Measurements from ENCODE around the gene IL12B. TPM values are rescaled to one million over a fixed set of nuclear protein-coding genes. Genes with fewer than 3 reads are reported as not detected.
"Not testable (repeated sequence)": the region's sequence is repeated elsewhere in the genome, so short reads cannot be mapped to it uniquely, and the experiment has no call there.

IL12B gene
- polyA plus RNA-seq (2012; ENCODE audit: low read depth, missing spikeins): 0.04 TPM

DNA sequence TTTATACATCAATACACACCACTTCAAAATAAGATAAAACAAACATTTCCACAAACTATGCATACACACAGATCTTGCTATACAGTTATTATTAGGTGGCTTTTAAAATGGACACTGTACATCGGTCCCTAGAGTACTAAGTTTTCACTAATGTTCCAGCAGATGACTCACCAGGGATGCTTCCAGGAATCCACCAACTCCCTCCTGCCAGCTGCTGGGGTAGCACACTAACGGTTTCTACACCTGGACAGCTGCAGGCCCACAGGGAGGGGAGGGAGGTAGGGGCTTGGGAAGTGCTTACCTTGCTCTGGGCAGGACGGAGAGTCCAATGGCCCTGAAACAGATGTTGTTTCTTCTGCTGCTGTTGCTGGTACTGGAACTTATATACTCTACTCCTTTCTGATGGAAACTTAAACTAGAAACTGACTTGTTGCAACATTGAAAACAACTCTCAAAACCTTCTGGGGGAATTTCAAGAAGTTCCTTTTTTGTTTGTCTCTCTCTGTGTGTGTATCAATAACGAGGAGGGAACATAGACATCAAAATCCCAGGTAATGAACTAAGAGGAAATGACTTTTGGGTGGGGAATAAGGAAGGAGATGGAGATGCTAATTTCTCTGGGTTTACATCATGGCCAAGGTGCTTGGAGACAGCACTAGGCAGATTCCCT is at the start of gene IL12B:
Gene IL12B (minus strand): TSS at position 357 of the 670 bp plus-strand sequence. CDS start 3,705 bp downstream, outside the sequence.
- TF ChIP-seq POLR2AphosphoS5 (IDR thresholded peaks at IDR 0.05; ENCODE audit: low read depth, low read length): no peak
- TF ChIP-seq SPI1 (IDR thresholded peaks at IDR 0.05; ENCODE audit: low read depth, low read length): no peak
- no peak for TF ChIP-seq TAF1 (IDR thresholded peaks at IDR 0.05; ENCODE audit: low read depth, low read length)
- no peak for TF ChIP-seq PAX5 (IDR thresholded peaks at IDR 0.05; ENCODE audit: insufficient read depth, low read length, severe bottlenecking)
- TF ChIP-seq POU2F2 (IDR thresholded peaks at IDR 0.05; ENCODE audit: low read depth, low read length): no peak
- TF ChIP-seq POLR2A (IDR thresholded peaks at IDR 0.05; ENCODE audit: low read depth, low read length): no peak
- no peak for FAIRE-seq
- no peak for DNase-seq (ENCODE audit: insufficient read length, low spot score)

DNA sequence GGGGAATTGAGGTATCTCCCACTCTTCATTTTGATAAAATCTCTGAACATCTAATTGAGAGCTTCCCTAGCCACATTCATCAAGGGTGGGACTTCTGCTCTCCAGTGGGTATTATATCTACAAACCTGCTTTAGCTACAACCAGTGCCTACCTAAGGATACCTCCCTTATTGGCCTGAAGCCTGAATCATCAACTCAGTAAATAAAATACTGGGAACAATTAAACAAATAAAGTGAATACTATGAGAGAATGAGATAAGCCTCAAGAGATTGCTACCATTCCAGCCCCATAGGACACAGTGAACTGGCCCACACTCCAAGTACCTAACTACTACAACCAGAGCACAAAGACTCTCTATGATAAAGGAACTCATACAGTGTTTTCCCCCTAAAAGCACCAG is 47.4 kb upstream of the IL12B start:
- no peak for TF ChIP-seq SPI1 (IDR thresholded peaks at IDR 0.05; ENCODE audit: low read depth, low read length)
- TF ChIP-seq POU2F2 (IDR thresholded peaks at IDR 0.05; ENCODE audit: low read depth, low read length): no peak
- FAIRE-seq (no peak), DNase-seq (ENCODE audit: insufficient read length, low spot score) (no peak)

DNA sequence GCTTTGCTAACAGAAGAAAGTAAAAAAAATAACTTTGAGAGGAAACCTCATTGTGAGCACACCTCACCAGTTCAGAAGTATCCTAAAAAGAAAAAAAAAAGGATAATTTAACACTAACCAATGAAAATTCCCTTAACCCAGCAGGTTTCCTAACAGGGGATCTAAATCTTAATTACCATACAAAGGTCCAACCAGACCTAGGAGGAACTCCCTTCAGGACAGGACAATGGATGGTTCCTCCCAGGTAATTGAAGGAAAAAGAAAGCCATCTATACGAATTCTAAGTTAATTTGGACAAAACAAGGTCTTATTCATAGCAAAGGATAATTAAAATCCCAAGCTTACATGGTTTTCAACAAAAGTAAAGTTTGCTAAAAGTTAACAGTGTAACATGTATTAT is 37.6 kb upstream of the IL12B start:
- not testable (repeated sequence) for FAIRE-seq

DNA sequence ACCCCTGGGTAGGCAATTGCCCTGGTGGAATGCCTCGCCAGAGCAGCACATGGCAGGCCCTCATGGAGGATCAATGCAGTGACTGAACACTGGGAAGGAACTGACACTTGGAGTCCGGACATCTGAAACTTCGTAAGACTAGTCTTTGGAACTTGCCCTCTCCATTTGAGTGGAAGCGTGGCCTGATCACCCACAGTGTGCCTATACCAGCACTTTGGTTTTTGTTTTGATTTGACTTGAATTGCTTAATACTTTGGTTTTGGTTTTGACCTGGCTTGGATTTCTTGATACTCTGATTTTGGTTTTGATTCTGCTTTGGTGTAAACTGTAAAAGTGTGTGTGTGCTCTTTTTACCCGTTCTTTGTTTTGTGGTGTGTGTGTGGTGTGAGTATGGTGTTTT is 36.5 kb upstream of the IL12B start:
- not testable (repeated sequence) for FAIRE-seq; DNase-seq (ENCODE audit: insufficient read length, low spot score)

More for the DNA sequence above, 37.6 kb upstream of the IL12B start:
- not testable (repeated sequence) for DNase-seq (ENCODE audit: insufficient read length, low spot score)

DNA sequence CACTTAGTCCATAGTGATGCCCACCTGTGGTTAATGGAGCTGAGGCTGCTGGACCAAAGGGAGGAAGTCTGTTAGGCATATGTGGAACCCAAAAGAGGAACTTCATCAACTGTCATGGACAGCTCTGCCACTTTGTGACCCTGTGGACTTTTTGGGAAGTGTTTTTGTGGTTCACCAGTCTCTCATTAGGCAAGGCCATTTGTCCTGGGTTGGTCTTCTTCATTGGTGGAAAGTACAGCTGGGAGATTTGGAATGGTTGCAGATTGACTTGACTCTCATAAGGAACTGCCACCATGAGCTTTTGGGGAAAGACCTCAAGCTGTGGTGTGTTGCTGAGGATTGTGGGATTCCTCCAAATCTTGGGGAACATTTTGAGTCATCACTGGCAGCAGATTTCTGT is 31.9 kb upstream of the IL12B start:
- TF ChIP-seq POLR2AphosphoS5 (IDR thresholded peaks at IDR 0.05; ENCODE audit: low read depth, low read length) (no peak), PAX5 (IDR thresholded peaks at IDR 0.05; ENCODE audit: insufficient read depth, low read length, severe bottlenecking) (no peak), POU2F2 (IDR thresholded peaks at IDR 0.05; ENCODE audit: low read depth, low read length) (no peak), TAF1 (IDR thresholded peaks at IDR 0.05; ENCODE audit: low read depth, low read length) (no peak), SPI1 (IDR thresholded peaks at IDR 0.05; ENCODE audit: low read depth, low read length) (no peak), POLR2A (IDR thresholded peaks at IDR 0.05; ENCODE audit: low read depth, low read length) (no peak)
- no peak for FAIRE-seq
- DNase-seq (ENCODE audit: insufficient read length, low spot score): no peak

DNA sequence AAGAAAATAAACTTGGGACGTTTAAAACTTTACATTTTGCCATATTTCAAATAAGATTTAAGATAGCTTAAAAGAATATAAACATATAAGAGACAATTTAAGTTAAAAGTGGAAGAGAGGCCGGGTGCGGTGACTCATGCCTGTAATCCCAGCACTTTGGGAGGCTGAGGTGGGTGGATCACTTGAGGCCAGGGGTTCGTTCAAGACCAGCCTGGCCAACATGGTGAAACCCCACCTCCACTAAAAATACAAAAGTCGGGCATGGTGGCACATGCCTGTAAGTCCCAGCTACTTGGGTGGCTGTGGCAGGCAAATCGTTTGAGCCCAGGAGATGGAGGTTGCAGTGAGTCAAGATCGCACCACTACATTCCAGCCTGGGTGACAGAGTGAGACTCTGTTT is 29.6 kb upstream of the IL12B start:
- DNase-seq (ENCODE audit: insufficient read length, low spot score); FAIRE-seq: not testable (repeated sequence)

DNA sequence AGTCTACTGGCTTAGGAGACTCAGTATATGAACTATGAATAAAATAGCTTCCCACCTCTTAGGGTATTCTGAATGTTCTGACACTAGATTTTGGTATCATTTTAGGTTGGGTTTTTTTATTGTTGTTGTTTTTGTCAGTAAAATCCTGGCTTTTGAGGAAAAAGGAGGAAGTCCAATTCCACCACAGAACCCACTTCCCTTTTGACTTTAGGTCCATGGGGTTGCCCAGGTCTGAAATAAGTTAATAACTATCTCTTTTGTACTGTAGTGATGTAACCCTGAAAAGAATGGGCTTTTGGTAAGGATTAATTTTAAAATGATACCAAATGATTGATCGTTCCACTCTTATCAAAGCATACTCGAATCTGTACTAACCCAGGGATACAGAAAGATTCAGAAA is 29.1 kb upstream of the IL12B start:
- no peak for TF ChIP-seq TAF1 (IDR thresholded peaks at IDR 0.05; ENCODE audit: low read depth, low read length)
- no peak for TF ChIP-seq POLR2A (IDR thresholded peaks at IDR 0.05; ENCODE audit: low read depth, low read length)
- no peak for TF ChIP-seq PAX5 (IDR thresholded peaks at IDR 0.05; ENCODE audit: insufficient read depth, low read length, severe bottlenecking)
- TF ChIP-seq POU2F2 (IDR thresholded peaks at IDR 0.05; ENCODE audit: low read depth, low read length): no peak
- 0 out of 2 replicates have a peak, but pooled peaks have one; percentile 20 for TF ChIP-seq SPI1 (IDR thresholded peaks at IDR 0.05; ENCODE audit: low read depth, low read length)
- no peak for DNase-seq (ENCODE audit: insufficient read length, low spot score)
- FAIRE-seq: no peak

DNA sequence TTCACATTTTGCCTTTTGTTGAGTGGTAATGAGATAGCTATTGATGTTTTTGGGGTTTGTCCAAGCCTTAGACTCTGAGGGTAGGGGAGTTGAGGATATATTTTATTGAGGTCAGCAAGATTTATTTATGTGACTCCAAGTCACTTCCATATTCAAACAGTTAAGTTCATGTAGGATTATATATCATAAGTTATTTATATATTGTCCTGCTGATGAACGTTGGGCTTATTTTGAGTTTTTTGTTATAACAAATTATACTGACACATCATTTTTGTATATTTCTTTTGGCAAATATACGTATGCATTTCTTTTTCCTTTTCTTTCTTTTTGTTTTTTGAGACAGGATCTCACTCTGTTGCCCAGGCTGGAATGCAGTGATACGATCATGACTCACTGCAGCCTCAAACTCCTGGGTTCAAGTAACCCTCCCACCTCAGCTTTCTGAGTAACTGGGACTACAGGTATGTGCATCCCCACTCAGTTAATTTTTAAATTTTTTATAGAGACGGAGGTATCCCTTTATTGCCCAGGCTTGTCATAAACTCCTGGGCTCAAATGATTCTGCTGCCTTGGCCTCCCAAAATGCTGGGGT is 23.5 kb upstream of the IL12B start:
- DNase-seq (ENCODE audit: insufficient read length, low spot score) (no peak), FAIRE-seq (no peak)
- no peak for TF ChIP-seq PAX5 (IDR thresholded peaks at IDR 0.05; ENCODE audit: insufficient read depth, low read length, severe bottlenecking)
- no peak for TF ChIP-seq POLR2A (IDR thresholded peaks at IDR 0.05; ENCODE audit: low read depth, low read length)
- no peak for TF ChIP-seq POU2F2 (IDR thresholded peaks at IDR 0.05; ENCODE audit: low read depth, low read length)
- no peak for TF ChIP-seq TAF1 (IDR thresholded peaks at IDR 0.05; ENCODE audit: low read depth, low read length)
- no peak for TF ChIP-seq POLR2AphosphoS5 (IDR thresholded peaks at IDR 0.05; ENCODE audit: low read depth, low read length)
- TF ChIP-seq SPI1 (IDR thresholded peaks at IDR 0.05; ENCODE audit: low read depth, low read length): no peak

DNA sequence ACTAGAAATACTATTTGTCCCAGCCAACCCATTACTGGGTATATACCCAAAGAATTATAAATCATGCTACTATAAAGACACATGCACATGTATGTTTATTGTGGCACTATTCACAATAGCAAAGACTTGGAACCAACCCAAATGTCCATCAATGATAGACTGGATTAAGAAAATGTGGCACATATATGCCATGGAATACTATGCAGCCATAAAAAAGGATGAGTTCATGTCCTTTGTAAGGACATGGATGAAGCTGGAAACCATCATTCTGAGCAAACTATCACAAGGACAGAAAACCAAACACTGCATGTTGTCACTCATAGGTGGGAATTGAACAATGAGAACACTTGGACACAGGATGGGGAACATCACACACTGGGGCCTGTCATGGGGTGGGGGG is 20.4 kb upstream of the IL12B start:
- DNase-seq (ENCODE audit: insufficient read length, low spot score); FAIRE-seq: not testable (repeated sequence)

DNA sequence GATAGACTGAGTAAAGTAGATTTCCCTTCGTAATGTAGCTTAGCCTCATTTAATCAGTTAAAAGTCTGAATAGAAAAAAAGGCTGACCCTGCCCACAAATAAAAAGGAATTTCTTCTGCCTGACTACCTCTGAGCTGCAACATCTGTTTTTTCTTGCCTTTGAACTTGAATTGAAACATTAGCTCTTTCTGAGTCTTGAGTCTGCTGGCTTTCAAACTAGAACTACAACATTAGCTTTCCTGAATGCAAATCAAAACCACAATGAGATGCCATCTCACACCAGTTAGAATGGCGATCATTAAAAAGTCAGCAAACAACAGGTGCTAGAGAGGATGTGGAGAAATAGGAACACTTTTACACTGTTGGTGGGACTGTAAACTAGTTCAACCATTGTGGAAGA is 19.9 kb upstream of the IL12B start:
- DNase-seq (ENCODE audit: insufficient read length, low spot score); FAIRE-seq: not testable (repeated sequence)

DNA sequence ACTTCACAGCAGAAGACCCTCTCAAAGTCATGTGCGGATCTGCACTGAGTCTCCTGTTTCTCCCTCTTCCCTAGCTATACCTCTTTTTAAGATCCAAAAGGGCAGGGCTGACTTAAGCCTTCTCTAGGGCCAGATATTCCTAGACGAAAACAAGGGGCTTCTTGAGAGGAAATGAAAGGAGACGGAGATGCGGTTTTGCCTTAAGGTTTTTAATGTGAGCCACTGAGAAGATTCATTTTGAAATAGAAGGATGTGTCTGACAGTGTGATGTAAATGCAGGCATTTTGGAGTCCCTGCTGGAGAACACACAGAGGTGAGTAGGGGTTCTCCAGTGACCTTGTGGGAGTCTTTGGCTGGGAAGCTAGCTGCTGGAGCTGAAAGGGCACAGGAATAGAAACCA is 15.6 kb upstream of the IL12B start:
- no peak for TF ChIP-seq POLR2AphosphoS5 (IDR thresholded peaks at IDR 0.05; ENCODE audit: low read depth, low read length)
- TF ChIP-seq POU2F2 (IDR thresholded peaks at IDR 0.05; ENCODE audit: low read depth, low read length): no peak
- TF ChIP-seq PAX5 (IDR thresholded peaks at IDR 0.05; ENCODE audit: insufficient read depth, low read length, severe bottlenecking): no peak
- no peak for TF ChIP-seq POLR2A (IDR thresholded peaks at IDR 0.05; ENCODE audit: low read depth, low read length)
- no peak for TF ChIP-seq TAF1 (IDR thresholded peaks at IDR 0.05; ENCODE audit: low read depth, low read length)
- no peak for TF ChIP-seq SPI1 (IDR thresholded peaks at IDR 0.05; ENCODE audit: low read depth, low read length)
- DNase-seq (ENCODE audit: insufficient read length, low spot score) (no peak), FAIRE-seq (no peak)

Data from GM12891 (cell line).